SK-N-SH treated with all-trans-retinoic acid at 6 μM for 48 hours (cell line): Measurements from ENCODE around the gene PHKG1.

Experiments
- ARNTL ChIP-seq: fragments of 450-650 bp; formaldehyde crosslinking; IDR thresholded peaks from 2 replicates; pipeline ENCODE4 v1.5.0; 2020; ENCODE audit warnings: low read depth, mild to moderate bottlenecking, moderate library complexity, borderline replicate concordance
- CSDC2 ChIP-seq: fragments of 250-450 bp; sonication (Bioruptor Pico); IDR thresholded peaks from 2 replicates; pipeline ENCODE4 v1.5.0; 2020; ENCODE audit warnings: mild to moderate bottlenecking, moderate library complexity
- ESRRG ChIP-seq: fragments of 250-450 bp; sonication (Bioruptor Pico); IDR thresholded peaks from 2 replicates; pipeline ENCODE4 v1.6.1; 2021; ENCODE audit warnings: mild to moderate bottlenecking
- ISL1 ChIP-seq: fragments of 250-450 bp; sonication (Bioruptor Pico); IDR thresholded peaks from 2 replicates; pipeline ENCODE4 v2.1.2; 2022; ENCODE audit warnings: mild to moderate bottlenecking, moderate library complexity
- TCF4 ChIP-seq: fragments of 250-450 bp; sonication (Bioruptor Pico); IDR thresholded peaks from 2 replicates; pipeline ENCODE4 v1.8.0; 2021; ENCODE audit warnings: mild to moderate bottlenecking, moderate library complexity, borderline replicate concordance
- TOX ChIP-seq: fragments of 250-450 bp; sonication (Bioruptor Pico); IDR thresholded peaks from 2 replicates; pipeline ENCODE4 v1.8.0; 2021; ENCODE audit warnings: mild to moderate bottlenecking, moderate library complexity, borderline replicate concordance
- ZC3H10 ChIP-seq: fragments of 250-450 bp; sonication (Bioruptor Pico); IDR thresholded peaks from 2 replicates; pipeline ENCODE4 v1.5.1; 2021; ENCODE audit warnings: mild to moderate bottlenecking, moderate library complexity
- ZNF70 ChIP-seq: fragments of 450-650 bp; formaldehyde crosslinking; IDR thresholded peaks from 2 replicates; pipeline ENCODE4 v1.5.0; 2020; ENCODE audit warnings: mild to moderate bottlenecking, moderate library complexity
- TF ChIP-seq, protein P1 (sequence below): fragments of 250-450 bp; sonication (Bioruptor Pico); IDR thresholded peaks from 2 replicates; pipeline ENCODE4 v1.5.0; 2020; ENCODE audit warnings: mild to moderate bottlenecking, moderate library complexity
- TF ChIP-seq, protein P2 (sequence below): fragments of 250-450 bp; sonication (Bioruptor Pico); IDR thresholded peaks from 2 replicates; pipeline ENCODE4 v1.5.1; 2020; ENCODE audit warnings: low read depth, mild to moderate bottlenecking, moderate library complexity
- TF ChIP-seq, protein P3 (sequence below): fragments of 250-450 bp; sonication (Bioruptor Pico); IDR thresholded peaks from 2 replicates; pipeline ENCODE4 v1.8.0; 2020; ENCODE audit warnings: mild to moderate bottlenecking, moderate library complexity, borderline replicate concordance
- TF ChIP-seq, protein P4 (sequence below): fragments of 250-450 bp; sonication (Bioruptor Pico); IDR thresholded peaks from 2 replicates; pipeline ENCODE4 v1.5.1; 2021; ENCODE audit warnings: mild to moderate bottlenecking, moderate library complexity

DNA sequence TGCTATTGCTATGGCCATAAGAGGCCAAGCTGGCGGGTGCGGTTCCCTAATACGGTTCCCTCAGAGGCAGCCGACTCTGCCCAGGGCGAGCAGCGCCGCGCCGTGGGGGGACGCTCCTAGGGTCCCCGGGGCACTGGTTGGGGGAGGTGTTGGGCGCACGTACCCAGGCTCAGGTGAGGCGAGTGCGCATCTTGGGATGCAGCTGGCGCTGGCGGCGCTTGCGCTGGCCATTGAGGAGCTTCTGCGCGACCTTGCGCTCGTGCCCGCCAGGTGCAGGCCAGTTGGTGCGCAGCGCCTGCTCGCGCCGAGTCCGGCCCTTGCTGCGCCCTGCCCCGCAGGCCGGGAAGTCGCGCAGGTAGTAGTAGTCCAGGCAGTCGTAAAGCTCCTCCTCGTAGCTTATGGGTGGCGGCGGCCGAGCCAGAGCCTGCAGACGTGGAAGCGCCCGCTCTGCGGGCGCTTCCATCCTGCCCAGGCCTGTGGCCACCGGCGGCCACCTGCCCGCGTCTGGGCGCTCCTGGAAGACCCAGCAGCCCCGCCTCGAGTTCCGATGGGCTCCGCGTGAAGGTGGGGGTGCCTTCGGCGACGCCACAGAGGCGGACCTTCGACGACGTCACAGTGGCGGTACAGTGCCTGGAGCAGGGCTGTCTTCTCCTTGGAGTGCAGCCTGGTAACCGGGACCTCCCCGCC, 23.2 kb upstream of the PHKG1 start, which contains the start of gene NUPR2:
- TF ChIP-seq ESRRG (CRISPR knock-in tag) (no peak), ARNTL (CRISPR knock-in tag) (no peak), TCF4 (no peak), ZC3H10 (CRISPR knock-in tag) (no peak), ISL1 (CRISPR knock-in tag) (no peak), CSDC2 (CRISPR knock-in tag) (no peak), TOX (CRISPR knock-in tag) (no peak), ZNF70 (CRISPR knock-in tag) (no peak)
- TF ChIP-seq, protein P1, sequence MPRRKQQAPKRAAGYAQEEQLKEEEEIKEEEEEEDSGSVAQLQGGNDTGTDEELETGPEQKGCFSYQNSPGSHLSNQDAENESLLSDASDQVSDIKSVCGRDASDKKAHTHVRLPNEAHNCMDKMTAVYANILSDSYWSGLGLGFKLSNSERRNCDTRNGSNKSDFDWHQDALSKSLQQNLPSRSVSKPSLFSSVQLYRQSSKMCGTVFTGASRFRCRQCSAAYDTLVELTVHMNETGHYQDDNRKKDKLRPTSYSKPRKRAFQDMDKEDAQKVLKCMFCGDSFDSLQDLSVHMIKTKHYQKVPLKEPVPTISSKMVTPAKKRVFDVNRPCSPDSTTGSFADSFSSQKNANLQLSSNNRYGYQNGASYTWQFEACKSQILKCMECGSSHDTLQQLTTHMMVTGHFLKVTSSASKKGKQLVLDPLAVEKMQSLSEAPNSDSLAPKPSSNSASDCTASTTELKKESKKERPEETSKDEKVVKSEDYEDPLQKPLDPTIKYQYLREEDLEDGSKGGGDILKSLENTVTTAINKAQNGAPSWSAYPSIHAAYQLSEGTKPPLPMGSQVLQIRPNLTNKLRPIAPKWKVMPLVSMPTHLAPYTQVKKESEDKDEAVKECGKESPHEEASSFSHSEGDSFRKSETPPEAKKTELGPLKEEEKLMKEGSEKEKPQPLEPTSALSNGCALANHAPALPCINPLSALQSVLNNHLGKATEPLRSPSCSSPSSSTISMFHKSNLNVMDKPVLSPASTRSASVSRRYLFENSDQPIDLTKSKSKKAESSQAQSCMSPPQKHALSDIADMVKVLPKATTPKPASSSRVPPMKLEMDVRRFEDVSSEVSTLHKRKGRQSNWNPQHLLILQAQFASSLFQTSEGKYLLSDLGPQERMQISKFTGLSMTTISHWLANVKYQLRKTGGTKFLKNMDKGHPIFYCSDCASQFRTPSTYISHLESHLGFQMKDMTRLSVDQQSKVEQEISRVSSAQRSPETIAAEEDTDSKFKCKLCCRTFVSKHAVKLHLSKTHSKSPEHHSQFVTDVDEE (CRISPR knock-in tag): no peak
- TF ChIP-seq, protein P2, sequence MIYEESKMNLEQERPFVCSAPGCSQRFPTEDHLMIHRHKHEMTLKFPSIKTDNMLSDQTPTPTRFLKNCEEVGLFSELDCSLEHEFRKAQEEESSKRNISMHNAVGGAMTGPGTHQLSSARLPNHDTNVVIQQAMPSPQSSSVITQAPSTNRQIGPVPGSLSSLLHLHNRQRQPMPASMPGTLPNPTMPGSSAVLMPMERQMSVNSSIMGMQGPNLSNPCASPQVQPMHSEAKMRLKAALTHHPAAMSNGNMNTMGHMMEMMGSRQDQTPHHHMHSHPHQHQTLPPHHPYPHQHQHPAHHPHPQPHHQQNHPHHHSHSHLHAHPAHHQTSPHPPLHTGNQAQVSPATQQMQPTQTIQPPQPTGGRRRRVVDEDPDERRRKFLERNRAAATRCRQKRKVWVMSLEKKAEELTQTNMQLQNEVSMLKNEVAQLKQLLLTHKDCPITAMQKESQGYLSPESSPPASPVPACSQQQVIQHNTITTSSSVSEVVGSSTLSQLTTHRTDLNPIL (CRISPR knock-in tag): no peak
- TF ChIP-seq, protein P3, sequence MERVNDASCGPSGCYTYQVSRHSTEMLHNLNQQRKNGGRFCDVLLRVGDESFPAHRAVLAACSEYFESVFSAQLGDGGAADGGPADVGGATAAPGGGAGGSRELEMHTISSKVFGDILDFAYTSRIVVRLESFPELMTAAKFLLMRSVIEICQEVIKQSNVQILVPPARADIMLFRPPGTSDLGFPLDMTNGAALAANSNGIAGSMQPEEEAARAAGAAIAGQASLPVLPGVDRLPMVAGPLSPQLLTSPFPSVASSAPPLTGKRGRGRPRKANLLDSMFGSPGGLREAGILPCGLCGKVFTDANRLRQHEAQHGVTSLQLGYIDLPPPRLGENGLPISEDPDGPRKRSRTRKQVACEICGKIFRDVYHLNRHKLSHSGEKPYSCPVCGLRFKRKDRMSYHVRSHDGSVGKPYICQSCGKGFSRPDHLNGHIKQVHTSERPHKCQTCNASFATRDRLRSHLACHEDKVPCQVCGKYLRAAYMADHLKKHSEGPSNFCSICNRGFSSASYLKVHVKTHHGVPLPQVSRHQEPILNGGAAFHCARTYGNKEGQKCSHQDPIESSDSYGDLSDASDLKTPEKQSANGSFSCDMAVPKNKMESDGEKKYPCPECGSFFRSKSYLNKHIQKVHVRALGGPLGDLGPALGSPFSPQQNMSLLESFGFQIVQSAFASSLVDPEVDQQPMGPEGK (CRISPR knock-in tag): no peak
- TF ChIP-seq, protein P4, sequence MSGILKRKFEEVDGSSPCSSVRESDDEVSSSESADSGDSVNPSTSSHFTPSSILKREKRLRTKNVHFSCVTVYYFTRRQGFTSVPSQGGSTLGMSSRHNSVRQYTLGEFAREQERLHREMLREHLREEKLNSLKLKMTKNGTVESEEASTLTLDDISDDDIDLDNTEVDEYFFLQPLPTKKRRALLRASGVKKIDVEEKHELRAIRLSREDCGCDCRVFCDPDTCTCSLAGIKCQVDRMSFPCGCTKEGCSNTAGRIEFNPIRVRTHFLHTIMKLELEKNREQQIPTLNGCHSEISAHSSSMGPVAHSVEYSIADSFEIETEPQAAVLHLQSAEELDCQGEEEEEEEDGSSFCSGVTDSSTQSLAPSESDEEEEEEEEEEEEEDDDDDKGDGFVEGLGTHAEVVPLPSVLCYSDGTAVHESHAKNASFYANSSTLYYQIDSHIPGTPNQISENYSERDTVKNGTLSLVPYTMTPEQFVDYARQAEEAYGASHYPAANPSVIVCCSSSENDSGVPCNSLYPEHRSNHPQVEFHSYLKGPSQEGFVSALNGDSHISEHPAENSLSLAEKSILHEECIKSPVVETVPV (CRISPR knock-in tag): no peak
